Natural killer cell (primary cell): ENCODE data around the gene LIMK1. TPM values are rescaled to one million over a fixed set of nuclear protein-coding genes. Genes with fewer than 3 reads are reported as not detected.

ENCODE experiments used
- ATAC-seq, 3 donors: fragments of 150-1000 bp in 2 of 3; fragments of 200-7000 bp in 1 of 3; cut with Tn5 transposase; 1 replicate in 1 of 3; 2 replicates in 2 of 3; pipeline ENCODE4 v1.10.0; 2021; ENCODE audit warnings: mild to moderate bottlenecking in 2 of 3, moderate library complexity in 2 of 3
- DNase-seq, 2 donors: peaks; one replicate each; pipeline versions ENCODE4 v3.0.0 to v3.0.0-alpha.2; 2013 to 2021; ENCODE audit warnings: mixed read lengths in 1 of 2
- H3K27ac ChIP-seq: one replicate; pipeline ENCODE4 v1.5.1; 2013; ENCODE audit warnings: mild to moderate bottlenecking, low read length
- H3K27me3 ChIP-seq: one replicate; pipeline ENCODE4 v1.6.1; 2013; ENCODE audit warnings: low read length; ENCODE audit not compliant: control insufficient read depth, insufficient read depth
- H3K36me3 ChIP-seq: one replicate; pipeline ENCODE4 v1.6.1; 2013; ENCODE audit warnings: low read length; ENCODE audit not compliant: control insufficient read depth, insufficient read depth
- H3K4me1 ChIP-seq: one replicate; pipeline ENCODE4 v1.6.1; 2013; ENCODE audit warnings: low read length; ENCODE audit not compliant: control insufficient read depth, insufficient read depth
- H3K4me3 ChIP-seq: one replicate; pipeline ENCODE4 v1.5.1; 2013; ENCODE audit warnings: low read length
- H3K9me3 ChIP-seq: one replicate; pipeline ENCODE4 v1.6.1; 2013; ENCODE audit warnings: low read length; ENCODE audit not compliant: control insufficient read depth, insufficient read depth
- H3K27ac Mint-ChIP-seq, 2 donors: one replicate each; pipeline ENCODE4 v1.8.0; 2022; ENCODE audit warnings: mild to moderate bottlenecking in 2 of 2, mixed read lengths in 2 of 2, moderate library complexity in 1 of 2
- H3K27me3 Mint-ChIP-seq, 2 donors: one replicate each; pipeline ENCODE4 v1.8.0; 2022; ENCODE audit warnings: low read depth in 2 of 2, mixed read lengths in 2 of 2
- H3K36me3 Mint-ChIP-seq: one replicate; pipeline ENCODE4 v1.8.0; 2022; ENCODE audit warnings: mixed read lengths
- H3K4me1 Mint-ChIP-seq, 2 donors: one replicate each; pipeline ENCODE4 v1.8.0; 2022; ENCODE audit warnings: mixed read lengths in 2 of 2
- H3K4me3 Mint-ChIP-seq: one replicate; pipeline ENCODE4 v1.8.0; 2022; ENCODE audit warnings: mild to moderate bottlenecking, moderate library complexity, mixed read lengths
- H3K9me3 Mint-ChIP-seq, 2 donors: one replicate each; pipeline ENCODE4 v1.8.0; 2022; ENCODE audit warnings: mixed read lengths in 2 of 2
- whole genome bisulfite sequencing: methylation state at CpG from one replicate; pipeline ENCODE4 v1.1.7; 2013; ENCODE audit warnings: missing lambda C conversion rate; ENCODE audit not compliant: insufficient coverage; 5-methylcytosine and 5-hydroxymethylcytosine counted together
- intact Hi-C: fragments of 100-400 bp; cut with micrococcal nuclease; formaldehyde crosslinking; loops from one replicate; pipeline ENCODE4 v1.14.2; 2022
- total RNA-seq, 4 donors: library from RNA; stranded (reverse); fragments of 120-200 nt in 1 of 4; gene quantifications; one replicate each; pipeline versions ENCODE4 v1.2.3 to v1.2.4, GENCODE V29; 2013 to 2022
- TF ChIP-seq, protein P1 (sequence below): fragments of 200-600 bp; IDR thresholded peaks from one replicate; pipeline ENCODE4 v1.8.0; 2022; ENCODE audit warnings: antibody characterized with exemption

LIMK1 gene
- total RNA-seq, 3 donors from 2014 or later (not counting 1 experiment from before 2014, with no cell fraction given): 54.0 to 66.0 (median 55.0) TPM

DNA sequence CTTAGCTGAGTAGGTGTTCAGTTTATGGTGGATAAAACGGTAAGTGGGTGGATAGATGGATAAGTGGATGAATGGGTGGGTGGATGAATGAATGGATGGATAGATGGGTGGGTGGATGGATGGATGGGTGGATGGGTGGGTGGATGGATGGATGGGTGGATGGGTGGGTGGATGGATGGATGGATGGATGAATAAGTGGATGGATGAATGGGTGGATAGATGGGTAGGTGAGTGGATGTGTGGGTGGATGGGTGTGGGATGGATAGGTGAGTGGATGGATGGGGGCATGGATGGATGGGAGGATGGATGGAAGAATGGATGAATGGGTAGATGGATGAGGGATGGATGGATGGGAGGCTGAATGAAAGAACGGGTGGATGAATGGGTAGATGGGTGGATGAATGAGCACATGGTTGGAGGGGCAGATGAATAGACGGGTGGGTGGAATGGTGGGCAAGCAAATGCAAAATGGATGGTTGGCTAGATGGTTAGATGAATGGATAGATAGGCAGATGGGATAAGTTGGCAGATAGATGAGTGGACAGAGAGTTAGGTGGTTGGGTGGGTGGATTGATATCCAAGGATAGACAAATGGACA lies 29.9 kb upstream of the LIMK1 start:
- Mint-ChIP-seq H3K27ac (no peak overlapping the region), H3K36me3 (no peaks in the 10 kb centered on the region), H3K4me1 (peaks cover 0 to 15% of the 10 kb centered on the region in 2 donors), H3K27me3 (peaks cover 0 to 3% of the 10 kb centered on the region in 2 donors), H3K9me3 (no peaks in the 10 kb centered on the region), H3K4me3 (no peak overlapping the region)
- Histone ChIP-seq H3K4me3 (no peak overlapping the region), H3K9me3 (no peaks in the 10 kb centered on the region), H3K36me3 (no peaks in the 10 kb centered on the region), H3K27ac (no peak overlapping the region), H3K27me3 (no peaks in the 10 kb centered on the region), H3K4me1 (peaks cover 5% of the 10 kb centered on the region)
- intact Hi-C loops: no loop called here
- TF ChIP-seq, protein P1, sequence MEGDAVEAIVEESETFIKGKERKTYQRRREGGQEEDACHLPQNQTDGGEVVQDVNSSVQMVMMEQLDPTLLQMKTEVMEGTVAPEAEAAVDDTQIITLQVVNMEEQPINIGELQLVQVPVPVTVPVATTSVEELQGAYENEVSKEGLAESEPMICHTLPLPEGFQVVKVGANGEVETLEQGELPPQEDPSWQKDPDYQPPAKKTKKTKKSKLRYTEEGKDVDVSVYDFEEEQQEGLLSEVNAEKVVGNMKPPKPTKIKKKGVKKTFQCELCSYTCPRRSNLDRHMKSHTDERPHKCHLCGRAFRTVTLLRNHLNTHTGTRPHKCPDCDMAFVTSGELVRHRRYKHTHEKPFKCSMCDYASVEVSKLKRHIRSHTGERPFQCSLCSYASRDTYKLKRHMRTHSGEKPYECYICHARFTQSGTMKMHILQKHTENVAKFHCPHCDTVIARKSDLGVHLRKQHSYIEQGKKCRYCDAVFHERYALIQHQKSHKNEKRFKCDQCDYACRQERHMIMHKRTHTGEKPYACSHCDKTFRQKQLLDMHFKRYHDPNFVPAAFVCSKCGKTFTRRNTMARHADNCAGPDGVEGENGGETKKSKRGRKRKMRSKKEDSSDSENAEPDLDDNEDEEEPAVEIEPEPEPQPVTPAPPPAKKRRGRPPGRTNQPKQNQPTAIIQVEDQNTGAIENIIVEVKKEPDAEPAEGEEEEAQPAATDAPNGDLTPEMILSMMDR: no peak
- no peak for ATAC-seq
- DNase-seq: no peak
- 95% methylated on average over 3 of the region's 3 CpGs for WGBS

DNA sequence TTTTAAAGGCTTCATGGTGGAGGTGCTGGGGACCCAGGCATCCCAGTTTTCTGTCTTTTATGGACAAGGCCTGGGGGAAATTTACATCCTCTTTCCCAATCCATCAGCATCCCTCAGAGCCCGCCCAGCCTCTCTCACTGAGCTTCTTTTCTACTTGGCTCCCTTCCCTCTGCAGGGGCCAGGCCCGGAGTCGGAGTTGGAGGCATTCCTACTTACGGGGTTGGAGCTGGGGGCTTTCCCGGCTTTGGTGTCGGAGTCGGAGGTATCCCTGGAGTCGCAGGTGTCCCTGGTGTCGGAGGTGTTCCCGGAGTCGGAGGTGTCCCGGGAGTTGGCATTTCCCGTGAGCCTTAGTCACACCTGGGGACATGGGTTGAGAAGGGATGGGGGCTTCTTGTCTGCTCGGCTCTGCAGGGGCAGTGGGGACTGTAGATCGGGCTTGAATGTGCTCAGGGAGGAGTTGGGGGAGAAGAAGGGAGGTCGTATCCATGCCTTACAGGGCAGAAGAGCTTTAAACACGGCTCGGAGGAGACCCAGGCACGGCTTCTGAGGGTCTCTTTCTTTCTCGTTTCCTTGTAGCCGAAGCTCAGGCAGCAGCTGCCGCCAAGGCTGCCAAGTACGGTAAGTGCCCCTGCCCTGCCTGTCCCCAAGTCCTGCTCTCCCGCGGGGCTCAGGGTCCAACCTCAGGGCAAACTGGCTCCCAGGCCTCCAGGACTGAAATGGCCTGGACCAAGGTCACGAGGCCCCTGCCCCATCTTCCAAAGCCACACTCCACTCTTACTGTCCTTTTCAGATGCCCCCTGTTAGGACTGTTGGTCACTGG lies 27.3 kb upstream of the LIMK1 start:
- Histone ChIP-seq H3K27me3 (no peaks in the 10 kb centered on the region), H3K4me1 (peaks cover 5% of the 10 kb centered on the region), H3K36me3 (no peaks in the 10 kb centered on the region), H3K9me3 (no peaks in the 10 kb centered on the region), H3K4me3 (no peak overlapping the region), H3K27ac (no peak overlapping the region)
- H3K4me3 Mint-ChIP-seq: no peak overlapping the region
- H3K9me3 Mint-ChIP-seq: no peaks in the 10 kb centered on the region
- 92% methylated on average over 26 of the region's 26 CpGs for WGBS
- no peaks in the 10 kb centered on the region for H3K36me3 Mint-ChIP-seq
- TF ChIP-seq, protein P1: no peak
- DNase-seq: no peak
- intact Hi-C loops: no loop called here
- no peak for ATAC-seq
- peaks cover 0 to 15% of the 10 kb centered on the region in 2 donors for H3K4me1 Mint-ChIP-seq
- no peak overlapping the region for H3K27ac Mint-ChIP-seq
- peaks cover 0 to 3% of the 10 kb centered on the region in 2 donors for H3K27me3 Mint-ChIP-seq

DNA sequence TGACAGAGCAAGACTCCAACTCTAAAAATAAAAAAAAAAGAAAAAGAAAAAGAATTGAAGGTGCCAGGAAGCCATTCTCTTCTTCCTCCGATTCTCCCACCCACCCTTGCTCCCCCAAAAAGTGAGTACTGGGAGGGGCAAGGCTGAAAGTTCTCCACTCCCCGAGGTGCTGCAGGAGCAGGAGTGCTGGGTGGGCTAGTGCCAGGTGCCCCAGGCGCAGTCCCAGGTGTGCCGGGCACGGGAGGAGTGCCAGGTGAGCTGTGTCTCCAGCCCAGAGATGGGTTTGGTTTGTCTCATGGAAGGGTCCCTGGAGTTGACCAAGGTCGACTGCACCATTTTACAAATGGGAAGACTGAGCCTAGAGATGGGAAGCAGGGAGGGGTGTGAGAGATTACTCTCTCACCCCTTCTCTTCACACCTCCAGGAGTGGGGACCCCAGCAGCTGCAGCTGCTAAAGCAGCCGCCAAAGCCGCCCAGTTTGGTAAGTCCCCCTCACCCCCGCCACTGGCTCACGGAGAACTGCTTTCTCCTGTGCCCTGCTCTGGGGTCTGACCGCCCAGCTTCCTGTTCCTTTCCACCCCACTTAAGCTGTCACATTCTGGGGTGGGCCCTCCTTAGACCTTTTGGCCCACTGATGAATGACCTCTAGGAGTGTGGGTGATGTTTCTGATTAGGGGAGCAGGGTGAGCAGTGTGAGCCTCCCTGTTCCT lies 26.2 kb upstream of the LIMK1 start:
- TF ChIP-seq, protein P1: no peak
- H3K27ac Mint-ChIP-seq: peak overlapping the region in 1 of 2 donors; percentile 43
- intact Hi-C loops: no loop called here

More for the DNA sequence above, 26.2 kb upstream of the LIMK1 start:
- no peak overlapping the region for H3K4me3 Mint-ChIP-seq
- no peaks in the 10 kb centered on the region for H3K36me3 Mint-ChIP-seq
- H3K27me3 Mint-ChIP-seq: peaks cover 0 to 3% of the 10 kb centered on the region in 2 donors
- ATAC-seq: no peak
- H3K27me3 ChIP-seq: no peaks in the 10 kb centered on the region
- WGBS: 58% methylated on average over 10 of the region's 11 CpGs
- no peak overlapping the region for H3K4me3 ChIP-seq
- no peaks in the 10 kb centered on the region for H3K36me3 ChIP-seq
- no peaks in the 10 kb centered on the region for H3K9me3 ChIP-seq
- no peak for DNase-seq
- H3K27ac ChIP-seq: no peak overlapping the region
- no peaks in the 10 kb centered on the region for H3K9me3 Mint-ChIP-seq
- peaks cover 7 to 20% of the 10 kb centered on the region in 2 donors for H3K4me1 Mint-ChIP-seq
- peaks cover 15% of the 10 kb centered on the region for H3K4me1 ChIP-seq
